Panc1 (cell line): ENCODE measurements around the gene CORIN.

Source experiments
- CTCF ChIP-seq: fragments of 450-650 bp; IDR thresholded peaks from 2 replicates; pipeline ENCODE4 v1.5.1; 2017; ENCODE audit warnings: mild to moderate bottlenecking
- POLR2AphosphoS5 ChIP-seq: IDR thresholded peaks from 2 replicates; pipeline ENCODE4 v1.6.1; 2012; ENCODE audit warnings: mild to moderate bottlenecking, low read depth, low read length, moderate library complexity
- REST ChIP-seq, 2 experiments: IDR thresholded peaks; 2 replicates each; pipeline ENCODE4 v1.6.1; 2011 to 2012; ENCODE audit warnings: low read depth in 2 of 2, control low read depth in 1 of 2, low read length in 1 of 2, mild to moderate bottlenecking in 1 of 2, moderate library complexity in 1 of 2; ENCODE audit not compliant: insufficient read depth in 1 of 2
- SIN3A ChIP-seq: IDR thresholded peaks from 2 replicates; pipeline ENCODE4 v1.6.1; 2012; ENCODE audit warnings: low read depth, mild to moderate bottlenecking, low read length, moderate library complexity, borderline replicate concordance; ENCODE audit not compliant: insufficient read depth
- TCF7L2 ChIP-seq: IDR thresholded peaks from 2 replicates; pipeline ENCODE4 v1.6.1; 2011; ENCODE audit warnings: mild to moderate bottlenecking, low read depth, low read length, inconsistent platforms

DNA sequence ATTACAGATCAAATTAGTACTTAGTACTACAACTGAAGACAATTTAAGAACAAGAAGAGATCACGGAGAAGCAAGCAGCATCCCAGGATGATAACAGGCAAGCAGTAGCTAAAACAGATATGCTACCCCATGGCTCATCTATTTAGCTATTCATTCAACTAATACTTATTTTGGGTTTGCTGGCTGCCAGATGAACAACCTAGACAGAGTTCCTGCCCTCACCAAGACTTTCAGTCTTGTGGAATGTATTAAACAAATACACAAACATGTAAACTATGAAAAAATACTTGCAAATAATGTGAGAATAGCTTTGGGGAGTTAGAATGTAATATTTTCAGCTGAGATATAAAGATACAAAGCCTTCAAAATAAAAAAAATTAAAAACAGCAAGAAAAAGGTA is 2.4 kb upstream of the CORIN start:
- TF ChIP-seq CTCF (no peak), REST (IDR thresholded peaks at IDR 0.05; ENCODE audit: insufficient read depth in 1 of 2, low read depth in 2 of 2, low read length in 1 of 2) (no peak), POLR2AphosphoS5 (no peak), SIN3A (no peak), TCF7L2 (no peak)
